ENCODE results near the gene MMADHC.

- TF ChIP-seq CTCF (IDR thresholded peaks at IDR 0.05; ENCODE audit: low read depth, low read length, missing input control) (no peak), MAX (IDR thresholded peaks at IDR 0.05) (no peak), RAD21 (IDR thresholded peaks at IDR 0.05) (no peak), JUND (IDR thresholded peaks at IDR 0.05) (no peak), ATF3 (IDR thresholded peaks at IDR 0.05) (no peak), YY1 (IDR thresholded peaks at IDR 0.05) (no peak), TAF1 (conservative IDR thresholded peaks at IDR 0.05) (no peak), SP1 (IDR thresholded peaks at IDR 0.05) (no peak), REST (IDR thresholded peaks at IDR 0.05) (no peak), HNF4G (IDR thresholded peaks at IDR 0.05) (no peak), NR2F2 (IDR thresholded peaks at IDR 0.05) (no peak)
Observed at GRCh38 chr2:149543845-149544244, 43.7 kb downstream of the MMADHC start.

Data from liver (tissue), 3 donors.